HEK293 (cell line): ENCODE data around the gene ZNF394.

ENCODE experiments used
- AEBP2 ChIP-seq: fragments of 450-650 bp; formaldehyde crosslinking; IDR thresholded peaks from 2 replicates; pipeline ENCODE4 v1.5.1; 2016; ENCODE audit warnings: missing biosample characterization, missing genetic modification characterization, borderline replicate concordance
- IKZF3 ChIP-seq: fragments of 450-650 bp; IDR thresholded peaks from 2 replicates; pipeline ENCODE4 v1.5.0; 2018; ENCODE audit warnings: missing biosample characterization, mild to moderate bottlenecking, missing genetic modification characterization, moderate library complexity
- KLF1 ChIP-seq: fragments of 450-650 bp; formaldehyde crosslinking; IDR thresholded peaks from 2 replicates; pipeline ENCODE4 v1.5.1; 2016; ENCODE audit warnings: missing biosample characterization, missing genetic modification characterization
- MEIS1 ChIP-seq: sonication (generic); formaldehyde crosslinking; IDR thresholded peaks from 2 replicates; pipeline ENCODE4 v1.8.1; 2022; ENCODE audit warnings: missing genetic modification reagents, mild to moderate bottlenecking, borderline replicate concordance
- PBX3 ChIP-seq: sonication (generic); formaldehyde crosslinking; IDR thresholded peaks from 2 replicates; pipeline ENCODE4 v1.8.1; 2022; ENCODE audit warnings: mild to moderate bottlenecking, moderate library complexity, missing genetic modification reagents
- PRDM1 ChIP-seq: fragments of 450-650 bp; formaldehyde crosslinking; IDR thresholded peaks from 2 replicates; pipeline ENCODE4; 2016; ENCODE audit warnings: missing biosample characterization, missing genetic modification characterization
- SP3 ChIP-seq: fragments of 450-650 bp; formaldehyde crosslinking; IDR thresholded peaks from 2 replicates; pipeline ENCODE4 v1.5.1; 2016; ENCODE audit warnings: missing biosample characterization, missing genetic modification characterization
- TCF7L2 ChIP-seq: IDR thresholded peaks from 2 replicates; pipeline ENCODE4 v1.6.1; 2011; ENCODE audit warnings: low read depth, mild to moderate bottlenecking, inconsistent platforms, low read length, moderate library complexity, borderline replicate concordance
- YY2 ChIP-seq: fragments of 450-650 bp; formaldehyde crosslinking; IDR thresholded peaks from 2 replicates; pipeline ENCODE4 v1.5.1; 2016; ENCODE audit warnings: missing biosample characterization, missing genetic modification characterization
- ZBTB11 ChIP-seq: fragments of 450-650 bp; formaldehyde crosslinking; conservative IDR thresholded peaks from 2 replicates; pipeline ENCODE4 v1.5.1; 2016; ENCODE audit warnings: low read depth, missing biosample characterization, missing genetic modification characterization
- ZBTB20 ChIP-seq: fragments of 450-650 bp; formaldehyde crosslinking; IDR thresholded peaks from 2 replicates; pipeline ENCODE4 v1.5.1; 2016; ENCODE audit warnings: missing biosample characterization, missing genetic modification characterization
- ZBTB21 ChIP-seq: fragments of 450-650 bp; formaldehyde crosslinking; IDR thresholded peaks from 2 replicates; pipeline ENCODE4 v1.5.1; 2017; ENCODE audit warnings: missing biosample characterization, missing genetic modification characterization
- ZNF138 ChIP-seq: fragments of 450-650 bp; formaldehyde crosslinking; IDR thresholded peaks from 2 replicates; pipeline ENCODE4 v1.5.1; 2016; ENCODE audit warnings: missing biosample characterization, missing genetic modification characterization, borderline replicate concordance
- ZNF148 ChIP-seq: fragments of 450-650 bp; formaldehyde crosslinking; IDR thresholded peaks from 2 replicates; pipeline ENCODE4 v1.5.0; 2017; ENCODE audit warnings: missing biosample characterization, missing genetic modification characterization, borderline replicate concordance
- ZNF266 ChIP-seq: fragments of 450-650 bp; formaldehyde crosslinking; IDR thresholded peaks from 2 replicates; pipeline ENCODE4 v1.5.1; 2016; ENCODE audit warnings: missing biosample characterization, missing genetic modification characterization, low read depth
- ZNF37A ChIP-seq: fragments of 450-650 bp; IDR thresholded peaks from 2 replicates; pipeline ENCODE4 v1.5.1; 2018; ENCODE audit warnings: missing biosample characterization, missing genetic modification characterization
- ZNF391 ChIP-seq: fragments of 450-650 bp; formaldehyde crosslinking; IDR thresholded peaks from 2 replicates; pipeline ENCODE4 v1.5.1; 2016; ENCODE audit warnings: low read depth, missing biosample characterization, missing genetic modification characterization, borderline replicate concordance
- ZNF501 ChIP-seq: fragments of 450-650 bp; formaldehyde crosslinking; IDR thresholded peaks from 2 replicates; pipeline ENCODE4 v1.5.1; 2016; ENCODE audit warnings: missing biosample characterization, missing genetic modification characterization
- ZNF510 ChIP-seq: fragments of 450-650 bp; formaldehyde crosslinking; IDR thresholded peaks from 2 replicates; pipeline ENCODE4 v1.5.1; 2018; ENCODE audit warnings: mild to moderate bottlenecking, missing genetic modification characterization, missing biosample characterization; ENCODE audit not compliant: insufficient replicate concordance
- ZNF521 ChIP-seq: fragments of 450-650 bp; formaldehyde crosslinking; IDR thresholded peaks from 2 replicates; pipeline ENCODE4 v1.5.1; 2017; ENCODE audit warnings: missing biosample characterization, mild to moderate bottlenecking, missing genetic modification characterization
- ZNF530 ChIP-seq: fragments of 450-650 bp; formaldehyde crosslinking; IDR thresholded peaks from 2 replicates; pipeline ENCODE4 v1.5.1; 2016; ENCODE audit warnings: low read depth, missing biosample characterization, missing genetic modification characterization
- ZNF558 ChIP-seq: fragments of 450-650 bp; formaldehyde crosslinking; IDR thresholded peaks from 2 replicates; pipeline ENCODE4 v1.5.1; 2016; ENCODE audit warnings: missing biosample characterization, missing genetic modification characterization
- ZNF560 ChIP-seq: fragments of 450-650 bp; formaldehyde crosslinking; IDR thresholded peaks from 2 replicates; pipeline ENCODE4 v1.5.1; 2017; ENCODE audit warnings: missing biosample characterization, missing genetic modification characterization, borderline replicate concordance
- ZNF596 ChIP-seq: fragments of 450-650 bp; IDR thresholded peaks from 2 replicates; pipeline ENCODE4 v1.5.0; 2018; ENCODE audit warnings: missing biosample characterization, mild to moderate bottlenecking, missing genetic modification characterization, moderate library complexity
- ZNF600 ChIP-seq: fragments of 450-650 bp; formaldehyde crosslinking; IDR thresholded peaks from 2 replicates; pipeline ENCODE4 v1.5.1; 2016; ENCODE audit warnings: missing biosample characterization, missing genetic modification characterization
- ZNF610 ChIP-seq: fragments of 450-650 bp; formaldehyde crosslinking; IDR thresholded peaks from 2 replicates; pipeline ENCODE4 v1.5.1; 2016; ENCODE audit warnings: missing biosample characterization, missing genetic modification characterization, borderline replicate concordance
- ZNF777 ChIP-seq: fragments of 450-650 bp; formaldehyde crosslinking; IDR thresholded peaks from 2 replicates; pipeline ENCODE4 v1.5.1; 2017; ENCODE audit warnings: missing biosample characterization, missing genetic modification characterization, borderline replicate concordance
- ZNF791 ChIP-seq: fragments of 450-650 bp; formaldehyde crosslinking; IDR thresholded peaks from 2 replicates; pipeline ENCODE4 v1.5.1; 2016; ENCODE audit warnings: missing biosample characterization, missing genetic modification characterization
- ZNF792 ChIP-seq: fragments of 450-650 bp; formaldehyde crosslinking; IDR thresholded peaks from 2 replicates; pipeline ENCODE4 v1.5.1; 2016; ENCODE audit warnings: missing biosample characterization, missing genetic modification characterization
- ZNF837 ChIP-seq: fragments of 450-650 bp; formaldehyde crosslinking; IDR thresholded peaks from 2 replicates; pipeline ENCODE4 v1.5.1; 2016; ENCODE audit warnings: missing biosample characterization, missing genetic modification characterization

Gene ZNF394

GRCh38 chr7:99472561-99473314, 27.3 kb downstream of the ZNF394 start, which contains the start of gene ZNF789 (continued):
- peak; percentile 48; the same call in 1 of the 2 replicates for TF ChIP-seq YY2 (tag by site-specific recombination)
- TF ChIP-seq SP3 (tag by site-specific recombination) = peak; percentile 66
- TF ChIP-seq PRDM1 (tag by site-specific recombination) = no peak
- TF ChIP-seq ZNF501 (tag by site-specific recombination) = peak; percentile 86
- no peak for TF ChIP-seq ZNF777
- no peak for TF ChIP-seq TCF7L2
- TF ChIP-seq KLF1 (tag by site-specific recombination) = no peak
- TF ChIP-seq ZNF610 (tag by site-specific recombination) = no peak
- TF ChIP-seq ZBTB21 (tag by site-specific recombination) = 0 out of 2 replicates have a peak, but pooled peaks have one; percentile 11
- TF ChIP-seq ZNF791 = no peak
- TF ChIP-seq ZNF596 = no peak
- TF ChIP-seq ZNF560 (tag by site-specific recombination) = no peak
- no peak for TF ChIP-seq ZNF138 (tag by site-specific recombination)
- peak; percentile 47 for TF ChIP-seq ZBTB11 (tag by site-specific recombination)
- no peak for TF ChIP-seq AEBP2 (tag by site-specific recombination)
- no peak for TF ChIP-seq ZNF266 (tag by site-specific recombination)
- TF ChIP-seq MEIS1 (CRISPR knock-in tag) = no peak
- TF ChIP-seq ZNF148 (tag by site-specific recombination) = no peak
- TF ChIP-seq IKZF3 = no peak
- 0 out of 2 replicates have a peak, but pooled peaks have one; percentile 58 for TF ChIP-seq ZNF792 (tag by site-specific recombination)
- no peak for TF ChIP-seq PBX3
- TF ChIP-seq ZBTB20 (tag by site-specific recombination) = peak; percentile 59; the same call in 1 of the 2 replicates
- TF ChIP-seq ZNF391 = no peak; the same call in 1 of the 2 replicates
- TF ChIP-seq ZNF600 (tag by site-specific recombination) = peak; percentile 84
- no peak for TF ChIP-seq ZNF837
- TF ChIP-seq ZNF530 = no peak
- no peak for TF ChIP-seq ZNF558 (tag by site-specific recombination)
- no peak for TF ChIP-seq ZNF37A (tag by site-specific recombination)
- no peak for TF ChIP-seq ZNF510 (tag by site-specific recombination)
- no peak for TF ChIP-seq ZNF521 (tag by site-specific recombination)
